ENCODE measurements around the gene GLT8D2.
"Not testable (repeated sequence)": the region's sequence is repeated elsewhere in the genome, so short reads cannot be mapped to it uniquely, and the experiment has no call there.

Gene GLT8D2

DNA sequence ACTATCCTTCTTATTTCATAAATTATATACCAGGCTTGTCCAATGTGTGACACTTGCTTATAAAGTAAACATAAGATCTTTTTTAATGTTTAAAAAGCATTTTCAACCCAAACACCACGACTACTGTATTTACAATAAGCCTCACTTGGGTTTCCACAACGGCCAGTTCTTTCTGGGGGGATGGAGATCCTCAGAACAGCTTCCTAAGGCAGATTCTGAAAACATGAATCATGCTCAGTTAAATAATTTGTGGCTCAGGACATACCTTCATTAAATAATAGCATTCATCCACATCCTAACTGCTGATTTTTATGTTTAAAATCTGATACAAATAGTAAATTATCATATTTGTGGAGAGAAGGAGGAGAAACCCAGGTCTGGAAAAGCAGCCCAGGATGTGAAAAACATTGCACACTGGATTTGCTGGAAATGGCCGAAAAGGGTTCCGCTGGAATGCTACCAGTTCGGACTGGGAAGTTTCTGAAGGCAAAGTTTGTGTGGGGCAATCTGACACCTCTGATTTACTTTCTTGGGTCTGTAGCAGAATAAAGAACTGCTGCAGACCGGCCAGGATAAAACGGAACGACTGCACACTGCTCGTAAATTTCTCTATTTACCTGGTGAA lies 597 bp downstream of the GLT8D2 start:
- no peak for DNase-seq

DNA sequence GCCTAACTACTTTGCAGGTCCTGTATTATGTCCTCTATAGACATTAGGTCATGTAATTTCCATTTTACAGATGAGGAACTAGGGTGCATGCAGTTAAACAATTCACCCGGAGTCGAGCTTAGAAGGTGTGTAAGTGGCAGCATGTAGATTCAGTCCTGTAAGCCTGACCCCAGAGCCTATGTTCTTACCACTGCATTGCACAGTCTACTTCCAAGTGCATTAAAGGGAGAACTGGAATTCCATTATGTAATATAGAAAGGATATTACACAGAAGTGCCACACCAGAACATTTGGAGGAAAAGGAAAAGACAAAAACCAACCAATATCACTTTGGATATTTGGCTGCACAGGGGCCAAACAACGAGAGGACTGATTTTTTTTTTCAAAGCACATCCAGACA lies 1.2 kb downstream of the GLT8D2 start:
- no peak for DNase-seq

DNA sequence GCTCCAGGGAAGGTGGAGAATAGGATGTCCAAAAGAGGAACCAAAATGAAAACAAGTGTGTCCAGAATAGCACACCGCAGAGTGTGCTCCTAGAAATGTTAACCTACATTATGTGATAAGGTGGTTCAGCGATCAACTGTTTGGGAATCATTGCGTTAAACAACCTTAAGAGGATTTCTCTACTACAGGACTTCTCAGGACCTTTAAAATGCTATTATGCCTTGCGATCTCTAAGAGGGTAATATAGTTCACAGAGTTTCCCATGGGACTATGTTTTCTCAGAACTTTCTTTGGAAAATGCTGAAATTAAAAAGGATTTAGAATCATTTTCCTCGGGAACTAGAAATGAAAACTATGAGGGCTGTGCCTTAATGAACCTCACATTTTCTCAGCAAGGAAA lies 1.8 kb downstream of the GLT8D2 start:
- DNase-seq: no peak

DNA sequence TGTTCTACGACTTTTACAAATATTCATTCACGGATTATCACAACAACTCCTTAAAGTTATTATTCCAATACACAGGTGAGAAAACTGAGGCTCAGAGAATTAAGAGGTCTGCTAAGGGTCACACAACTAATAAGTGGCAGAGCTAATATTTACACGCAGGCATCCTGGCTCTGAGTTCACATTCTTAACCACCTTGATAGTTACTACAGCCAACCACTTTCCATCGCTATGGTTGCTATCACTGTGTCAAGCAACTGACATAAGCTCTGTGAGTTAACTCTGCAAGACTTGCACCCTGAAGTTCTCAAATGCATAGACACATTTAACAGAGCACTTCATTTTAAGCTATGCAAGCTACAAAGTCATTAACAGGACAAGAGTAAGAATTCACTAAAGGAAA lies 3.7 kb downstream of the GLT8D2 start:
- no peak for DNase-seq

DNA sequence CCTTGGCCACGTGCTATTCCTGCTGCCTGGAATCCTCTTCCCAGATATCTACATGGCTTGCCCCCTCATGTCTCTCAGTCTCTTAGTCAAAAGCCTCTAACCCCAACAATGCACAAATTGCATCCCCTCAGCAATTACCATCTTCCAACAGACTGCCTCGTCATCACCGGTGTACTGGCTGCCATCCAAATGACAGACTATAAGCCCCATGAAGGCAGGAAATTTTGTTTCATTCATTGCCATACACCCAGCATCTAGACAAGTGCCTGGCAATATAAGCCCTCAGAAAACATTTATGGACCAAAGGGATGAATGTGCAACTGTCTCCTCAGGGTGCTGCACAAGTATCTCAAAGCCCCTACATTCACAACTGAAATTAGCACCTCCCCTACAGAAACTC lies 5.8 kb downstream of the GLT8D2 start:
- DNase-seq: no peak

DNA sequence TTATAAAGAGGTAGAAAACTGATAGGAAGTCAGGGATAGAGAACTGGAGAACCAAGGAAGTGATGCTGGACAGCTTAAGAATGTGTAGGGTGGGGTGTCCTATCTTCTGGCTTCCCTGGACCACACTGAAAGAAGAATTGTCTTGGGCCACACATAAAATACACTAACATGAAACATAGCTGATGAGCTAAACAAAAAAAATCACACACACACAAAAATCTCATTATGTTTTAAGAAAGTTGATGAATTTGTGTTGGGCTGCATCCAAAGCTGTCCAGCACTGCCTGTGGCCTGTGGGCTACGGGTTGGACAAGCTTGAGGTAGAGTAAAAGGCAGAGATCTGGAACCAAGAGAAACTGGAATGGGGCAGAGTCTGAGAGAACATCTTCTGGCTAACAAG lies 7.4 kb downstream of the GLT8D2 start:
- DNase-seq: no peak

DNA sequence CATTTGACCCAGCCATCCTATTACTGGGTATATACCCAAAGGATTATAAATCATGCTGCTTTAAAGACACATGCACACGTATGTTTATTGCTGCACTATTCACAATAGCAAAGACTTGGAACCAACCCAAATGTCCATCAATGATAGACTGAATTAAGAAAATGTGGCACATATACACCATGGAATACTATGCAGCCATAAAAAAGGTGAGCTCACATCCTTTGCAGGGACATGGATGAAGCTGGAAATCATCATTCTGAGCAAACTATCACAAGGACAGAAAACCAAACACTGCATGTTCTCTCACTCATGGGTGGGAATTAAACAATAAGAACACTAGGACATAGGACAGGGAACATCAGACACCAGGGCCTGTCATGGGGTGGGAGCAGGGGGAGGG lies 10.2 kb downstream of the GLT8D2 start:
- DNase-seq: not testable (repeated sequence)

DNA sequence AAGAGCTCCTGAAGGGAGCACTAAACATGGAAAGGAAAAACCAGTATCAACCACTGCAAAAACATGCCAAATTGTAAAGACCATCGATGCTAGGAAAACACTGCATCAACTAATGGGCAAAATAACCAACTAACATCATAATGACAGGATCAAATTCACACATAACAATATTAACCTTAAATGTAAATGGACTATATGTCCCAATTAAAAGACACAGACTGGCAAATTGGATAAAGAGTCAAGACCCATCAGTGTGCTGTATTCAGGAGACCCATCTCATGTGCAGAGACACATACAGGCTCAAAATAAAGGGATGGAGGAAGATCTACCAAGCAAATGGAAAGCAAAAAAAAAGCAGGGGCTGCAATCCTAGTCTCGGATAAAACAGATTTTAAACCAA lies 13.8 kb downstream of the GLT8D2 start:
- not testable (repeated sequence) for DNase-seq

DNA sequence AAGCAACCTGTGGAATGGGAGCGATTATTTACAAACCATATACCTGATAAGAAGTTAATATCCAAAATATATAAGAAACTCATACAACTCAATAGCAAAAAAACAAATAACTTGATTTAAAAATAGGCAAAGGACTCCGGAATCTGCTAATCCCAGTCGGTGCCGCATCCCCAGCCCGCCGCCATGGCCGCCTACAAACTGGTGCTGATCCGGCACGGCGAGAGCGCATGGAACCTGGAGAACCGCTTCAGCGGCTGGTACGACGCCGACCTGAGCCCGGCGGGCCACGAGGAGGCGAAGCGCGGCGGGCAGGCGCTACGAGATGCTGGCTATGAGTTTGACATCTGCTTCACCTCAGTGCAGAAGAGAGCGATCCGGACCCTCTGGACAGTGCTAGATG lies 19.4 kb downstream of the GLT8D2 start:
- DNase-seq: not testable (repeated sequence)

DNA sequence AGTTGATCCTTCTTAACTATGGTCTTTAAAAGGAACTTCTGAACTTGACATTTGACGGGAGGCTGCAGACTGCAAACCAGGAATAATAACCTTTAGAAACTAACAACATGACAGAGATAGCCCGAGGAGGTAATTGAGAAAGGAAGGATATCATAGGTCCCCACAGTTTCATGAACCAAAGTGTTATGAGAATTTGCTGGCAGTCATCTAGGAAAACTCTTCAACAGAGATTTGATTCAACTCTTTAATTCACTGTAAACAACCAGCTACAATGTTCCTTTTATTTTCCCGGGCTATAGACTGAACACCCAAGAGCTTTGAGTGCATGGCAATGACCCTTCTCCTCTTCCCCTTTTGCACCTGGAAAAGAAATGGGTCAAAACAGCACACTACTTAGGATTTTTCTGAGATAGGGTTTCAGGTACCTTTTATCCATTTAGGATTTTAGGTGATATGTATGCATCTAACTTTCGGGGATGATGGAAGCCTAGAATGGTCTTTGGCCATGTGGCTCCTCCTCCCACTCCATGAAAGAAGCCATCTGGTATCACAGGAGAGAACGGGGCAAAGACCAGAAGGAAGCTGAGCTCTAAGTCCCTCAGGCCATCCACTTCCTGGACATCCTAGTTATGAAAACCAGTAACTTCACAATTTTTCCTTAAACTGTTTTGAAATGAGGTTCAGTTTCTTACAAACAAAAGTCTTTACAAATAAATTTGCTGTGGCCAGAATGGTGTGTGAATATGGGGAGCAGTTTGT lies 23.0 kb downstream of the GLT8D2 start:
- no peak for DNase-seq

DNA sequence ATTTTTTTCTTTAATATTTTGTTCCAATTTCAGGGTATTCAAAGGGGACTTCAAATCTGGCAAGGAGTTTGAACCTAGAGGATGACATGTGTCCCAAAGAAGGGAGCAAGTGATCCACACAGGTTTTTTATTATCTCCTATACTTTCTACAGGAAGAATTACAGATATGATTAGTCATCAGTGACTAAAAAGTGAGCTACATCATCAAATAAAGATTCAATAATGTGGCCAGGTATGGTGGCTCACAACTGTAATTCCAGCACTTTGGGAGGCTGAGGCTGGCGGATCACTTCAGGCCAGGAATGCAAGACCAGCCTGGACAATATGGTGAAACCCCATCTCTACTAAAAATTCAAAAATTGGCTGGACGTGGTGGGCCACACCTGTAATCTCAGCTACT lies 24.2 kb downstream of the GLT8D2 start:
- DNase-seq: no peak

DNA sequence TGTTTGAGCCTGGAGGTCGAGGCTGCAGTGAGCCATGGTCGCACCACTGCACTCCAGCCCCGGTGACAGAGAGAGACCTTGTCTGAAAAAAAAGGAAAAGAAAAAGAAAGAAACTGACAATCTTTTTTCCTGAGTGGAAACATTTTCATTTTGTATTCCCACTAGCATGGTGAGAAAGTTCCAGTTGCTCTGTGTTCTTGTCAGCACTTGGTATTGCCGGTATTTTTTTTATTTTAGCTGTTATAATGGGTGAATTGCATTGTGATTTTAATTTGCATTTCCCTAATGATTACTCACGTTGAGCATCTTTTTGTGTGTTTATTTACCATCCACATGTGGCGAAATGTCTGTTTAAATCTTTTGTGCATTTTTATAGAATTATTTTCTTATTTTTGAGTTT lies 25.6 kb downstream of the GLT8D2 start:
- DNase-seq: no peak

DNA sequence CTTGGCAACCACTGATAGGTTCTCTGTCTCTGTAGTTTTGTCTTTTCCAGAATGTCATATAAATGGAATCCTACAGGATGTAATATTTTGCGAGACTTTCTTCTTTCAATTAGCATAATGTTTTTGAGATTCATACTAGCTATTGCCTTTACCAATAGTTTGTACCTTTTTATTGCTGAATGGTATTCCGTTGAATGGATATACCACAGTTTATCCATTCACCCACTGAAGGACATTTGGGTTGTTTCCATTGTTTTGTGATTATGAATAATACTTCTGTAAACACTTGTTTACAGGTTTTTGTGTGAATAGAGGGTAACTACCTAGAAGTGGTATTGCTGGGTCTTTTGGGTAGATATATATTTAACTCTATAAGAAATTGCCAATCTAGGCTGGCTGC lies 26.3 kb downstream of the GLT8D2 start:
- no peak for DNase-seq

DNA sequence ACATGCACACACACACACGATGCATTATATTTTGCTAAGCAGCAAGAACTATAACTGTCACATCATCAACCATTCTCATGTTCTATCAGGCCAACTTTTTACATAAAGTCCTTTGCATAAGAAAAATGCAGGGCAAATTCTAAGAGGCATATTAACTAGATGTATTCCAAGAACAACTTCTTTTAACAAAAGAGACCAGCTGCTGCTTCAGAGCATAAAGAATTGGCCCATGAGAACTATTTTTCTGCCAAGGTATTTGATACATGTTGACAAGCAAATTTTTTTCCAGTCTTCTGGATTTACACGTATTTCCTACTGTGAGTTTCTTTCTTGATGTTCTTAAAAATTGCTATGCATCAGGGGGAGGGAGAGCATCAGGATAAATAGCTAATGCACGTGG lies 27.2 kb downstream of the GLT8D2 start:
- DNase-seq: no peak

DNA sequence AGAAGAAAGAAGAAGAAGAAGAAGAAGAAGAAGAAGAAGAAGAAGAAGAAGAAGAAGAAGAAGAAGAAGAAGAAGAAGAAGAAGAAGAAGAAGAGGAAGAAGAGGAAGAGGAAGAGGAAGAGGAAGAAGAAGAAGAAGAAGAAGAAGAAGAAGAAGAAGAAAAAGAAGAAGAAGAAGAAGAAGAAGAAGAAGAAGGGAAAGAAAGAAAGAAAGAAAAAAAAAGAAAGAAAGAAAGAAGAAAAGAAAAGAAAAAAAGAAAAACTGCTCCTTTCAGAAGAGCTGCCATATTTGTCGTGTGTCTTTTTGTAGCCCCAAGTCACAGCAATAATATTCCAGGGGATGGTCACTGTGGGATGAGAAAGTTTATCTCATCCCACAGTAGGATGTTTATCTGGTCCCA lies 28.1 kb downstream of the GLT8D2 start:
- not testable (repeated sequence) for DNase-seq

DNA sequence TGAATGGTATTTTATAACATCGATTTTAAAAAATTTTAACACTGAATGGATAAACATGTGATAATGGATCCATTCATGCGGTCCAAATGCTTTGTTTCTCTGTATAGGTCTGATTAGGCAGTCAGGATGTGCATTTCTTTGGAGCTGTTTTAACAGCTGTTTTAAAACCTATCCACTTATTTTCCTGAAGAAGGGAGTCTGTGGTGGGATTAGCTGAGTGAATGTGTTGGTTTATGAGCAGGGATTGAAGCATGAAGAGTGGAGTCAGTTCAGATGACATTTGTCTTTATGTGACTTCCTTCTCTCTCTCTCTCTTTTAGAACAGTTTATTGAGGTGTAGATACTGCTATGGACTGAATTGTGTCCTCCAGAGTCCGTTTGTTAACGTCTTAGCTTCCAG lies 37.7 kb downstream of the GLT8D2 start:
- DNase-seq: no peak

DNA sequence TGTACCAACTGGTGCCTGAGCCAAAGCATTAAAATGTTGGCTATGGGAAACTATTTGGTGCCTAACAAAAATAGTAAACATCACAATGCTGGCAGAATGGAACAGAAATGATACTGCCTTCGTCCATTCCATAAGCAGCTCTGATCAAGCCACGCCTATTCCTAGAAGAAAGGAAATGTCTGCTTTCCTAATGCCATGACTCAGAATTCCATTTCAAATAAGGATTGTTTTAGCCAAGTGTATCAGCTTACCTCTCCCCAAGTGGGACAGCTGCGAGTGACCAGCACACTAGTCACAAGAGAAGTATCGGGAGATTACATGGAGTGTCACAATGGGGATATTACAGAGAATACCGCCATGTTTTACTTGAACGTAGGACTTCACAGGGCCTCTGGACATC lies 38.7 kb downstream of the GLT8D2 start:
- no peak for DNase-seq

DNA sequence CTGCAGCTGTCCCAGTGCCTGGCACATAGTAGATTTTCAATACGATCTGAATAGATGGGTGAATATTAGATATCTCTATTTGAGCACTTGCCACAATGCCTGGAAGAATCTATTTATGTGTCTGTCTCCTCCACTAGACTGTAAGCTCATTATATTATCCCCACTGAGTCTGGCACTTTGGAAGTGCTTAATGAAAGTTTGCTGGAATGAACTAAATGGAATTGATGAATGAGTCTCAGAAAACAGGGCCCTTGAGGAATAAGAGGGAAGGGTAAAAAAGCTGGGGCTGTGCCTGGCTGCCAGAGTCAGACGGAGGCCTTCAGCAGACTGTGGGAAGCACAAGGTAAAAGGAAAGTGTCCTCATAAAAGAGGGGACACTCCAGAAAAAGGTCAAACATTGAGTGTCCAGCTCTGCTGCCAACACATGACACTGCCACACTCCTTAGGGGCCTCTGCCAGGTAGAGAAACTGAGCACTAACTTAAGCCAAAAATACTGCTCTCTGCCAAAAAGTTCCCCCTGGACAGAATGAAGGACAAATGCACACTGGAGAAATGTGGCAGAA lies 39.3 kb downstream of the GLT8D2 start:
- no peak for DNase-seq

DNA sequence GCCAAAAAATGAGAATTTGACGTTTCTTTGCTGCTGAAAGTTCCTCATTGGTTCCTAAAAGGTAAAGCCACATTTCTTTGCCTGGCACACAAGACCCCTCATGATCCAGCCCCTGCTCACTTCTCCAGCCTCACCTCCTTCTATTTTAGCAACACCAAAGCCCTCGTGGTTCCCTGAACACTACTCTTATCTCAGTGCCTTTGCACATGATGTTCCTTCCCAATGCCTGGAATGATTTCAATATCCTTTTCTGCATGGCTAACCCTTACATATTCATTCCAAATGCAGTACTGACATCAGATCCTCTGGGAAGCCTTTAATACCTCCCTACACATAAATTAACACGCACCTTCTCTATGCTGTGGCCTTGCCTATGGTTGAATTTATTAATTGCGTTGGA lies 39.9 kb downstream of the GLT8D2 start:
- DNase-seq: no peak

DNA sequence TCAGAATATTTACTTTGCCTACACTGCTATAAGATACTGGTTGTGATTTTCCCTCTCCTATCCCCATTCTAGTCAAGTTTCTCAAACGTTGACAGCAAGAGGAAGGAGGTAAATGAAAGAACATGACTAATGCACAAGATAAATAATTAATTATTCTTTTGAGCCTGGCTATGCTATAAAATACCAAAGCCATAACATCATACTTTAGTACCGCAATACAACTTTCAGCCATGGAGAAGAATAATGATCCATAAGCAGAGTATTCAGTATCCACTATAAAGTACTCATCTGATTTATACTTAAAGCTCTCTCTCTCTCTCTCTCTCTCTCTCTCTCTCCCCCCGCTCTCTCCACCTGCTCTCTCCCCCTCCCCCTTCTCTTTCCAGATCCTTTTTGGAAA lies 43.1 kb downstream of the GLT8D2 start:
- no peak for DNase-seq

DNA sequence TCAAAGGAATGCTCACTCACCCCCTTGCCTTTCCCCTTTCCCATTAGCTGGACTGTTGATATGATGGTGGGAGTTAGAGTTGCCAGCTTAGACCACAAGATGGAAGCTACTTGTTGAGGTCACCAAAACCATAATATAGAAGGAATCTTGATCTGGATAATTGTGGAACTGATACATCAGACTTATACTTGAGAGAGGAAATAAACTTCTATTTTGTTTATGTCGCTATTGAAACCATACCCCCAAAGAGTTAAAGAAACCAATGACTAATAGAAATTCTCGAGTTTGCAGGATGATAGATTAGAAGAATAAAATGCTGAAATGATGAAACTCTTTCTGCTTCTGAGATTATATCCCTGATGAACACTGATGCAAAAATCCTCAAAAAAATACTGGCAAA lies 46.4 kb downstream of the GLT8D2 start:
- DNase-seq: no peak

DNA sequence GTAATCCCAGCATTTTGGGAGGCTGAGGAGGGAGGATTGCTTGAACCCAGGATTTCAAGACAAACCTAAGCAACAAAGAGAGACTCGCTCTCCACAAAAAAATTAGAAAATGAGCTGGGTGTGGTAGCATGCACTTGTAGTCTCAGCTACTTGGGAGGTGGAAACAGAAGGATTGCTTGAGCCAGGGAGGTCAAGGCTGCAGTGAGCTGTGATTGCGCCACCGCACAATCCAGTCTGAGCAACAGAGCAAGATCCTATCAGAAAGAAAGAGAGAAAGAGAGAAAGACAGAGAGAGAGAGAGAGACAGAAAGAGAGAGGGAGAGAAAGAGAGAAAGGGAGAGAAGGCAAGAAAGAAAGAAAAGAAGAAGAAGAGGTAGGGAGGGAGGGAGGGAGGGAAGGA lies 47.3 kb downstream of the GLT8D2 start:
- DNase-seq: no peak

DNA sequence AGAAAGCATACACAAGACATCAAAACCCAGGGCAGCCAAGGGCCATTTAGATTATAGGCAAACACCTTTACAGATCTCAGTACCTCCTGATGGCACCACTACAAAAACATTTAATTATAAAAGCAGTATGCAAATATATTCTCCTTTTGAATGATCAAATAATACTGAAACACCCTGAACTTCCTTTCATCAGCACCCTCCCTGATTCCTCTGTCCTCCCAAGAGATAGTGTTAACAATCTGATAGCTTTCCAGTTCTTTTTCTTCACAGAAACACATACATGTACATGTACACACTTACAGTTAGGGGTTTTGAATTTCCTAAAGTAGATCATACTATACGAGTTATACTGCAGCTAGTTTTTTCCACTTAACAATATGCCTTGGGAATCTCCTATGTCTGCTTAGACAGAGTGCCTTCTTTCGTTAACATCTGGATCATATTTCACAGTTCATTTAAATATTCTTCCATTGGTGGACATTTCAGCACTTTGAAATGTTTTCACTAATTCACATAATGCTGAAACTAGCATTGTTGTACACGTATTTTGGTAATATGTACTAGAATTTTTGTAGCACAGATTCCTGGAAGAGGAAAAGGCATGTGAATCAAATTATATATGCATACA lies 49.1 kb downstream of the GLT8D2 start:
- DNase-seq: no peak

DNA sequence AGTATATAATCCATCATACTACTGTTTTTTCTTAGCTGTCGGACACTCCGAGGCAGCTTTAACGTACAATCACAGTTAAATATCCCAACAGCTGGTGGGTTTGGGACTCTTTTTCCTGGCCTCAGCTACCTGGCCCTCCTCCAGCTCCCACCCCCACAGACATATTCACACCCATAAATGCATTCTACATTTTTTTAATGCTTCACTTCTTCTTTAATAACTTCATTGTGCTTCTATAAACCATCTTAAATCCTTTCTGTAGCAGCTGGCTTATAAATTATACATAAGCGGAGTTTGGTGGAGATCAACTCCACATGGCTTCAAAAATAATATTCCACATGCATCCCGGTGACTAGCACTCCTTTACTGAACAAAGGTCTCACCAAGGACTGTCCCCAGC lies 51.0 kb downstream of the GLT8D2 start:
- DNase-seq: no peak

All from activated naive CD4-positive, alpha-beta T cell (primary cell).